Stomach (tissue), 9 donors: ENCODE data around the gene CIB4. TPM values are rescaled to one million over a fixed set of nuclear protein-coding genes. Genes with fewer than 3 reads are reported as not detected.

Experiments
- DNase-seq, 2 donors: peaks; one replicate each; pipeline versions ENCODE4 v3.0.0 to v3.0.0-alpha.2; 2013 to 2019
- H3K27ac ChIP-seq, 5 donors: fragments of 200-600 bp in 4 of 5; sonication (generic) in 4 of 5; one replicate each; pipeline ENCODE4 v1.5.1; 2013 to 2019; ENCODE audit warnings: mild to moderate bottlenecking in 1 of 5, moderate library complexity in 1 of 5
- H3K27me3 ChIP-seq, 3 donors: fragments of 200-600 bp; sonication (generic); one replicate each; pipeline ENCODE4 v1.5.1; 2017 to 2019; ENCODE audit warnings: mixed run types in 1 of 3
- H3K36me3 ChIP-seq, 4 donors: fragments of 200-600 bp; sonication (generic); 1 replicate in 3 of 4; 2 replicates in 1 of 4; pipeline ENCODE4 v1.5.1; 2016 to 2019
- H3K4me1 ChIP-seq, 4 donors: fragments of 200-600 bp; sonication (generic); one replicate each; pipeline ENCODE4 v1.5.1; 2016 to 2019
- H3K4me3 ChIP-seq, 4 donors: fragments of 200-600 bp; sonication (generic) in 3 of 4; one replicate each; pipeline ENCODE4 v1.5.1; 2016 to 2019; ENCODE audit warnings: mild to moderate bottlenecking in 1 of 4
- H3K9me3 ChIP-seq, 4 donors: fragments of 200-600 bp; sonication (generic); one replicate each; pipeline ENCODE4 v1.5.1; 2016 to 2019
- EP300 ChIP-seq: sonication (generic); formaldehyde crosslinking; IDR thresholded peaks from one replicate; pipeline ENCODE4 v1.6.1; 2017; ENCODE audit warnings: antibody characterized with exemption
- POLR2A ChIP-seq, 4 donors: fragments of 450-650 bp; IDR thresholded peaks; one replicate each; pipeline ENCODE4 v1.6.1; 2016; ENCODE audit warnings: antibody characterized with exemption in 4 of 4, control low read depth in 2 of 4, mild to moderate bottlenecking in 1 of 4, moderate library complexity in 1 of 4
- POLR2AphosphoS5 ChIP-seq, 3 donors: sonication (generic); formaldehyde crosslinking; IDR thresholded peaks; one replicate each; pipeline ENCODE4 v1.6.1; 2016; ENCODE audit warnings: antibody characterized with exemption in 3 of 3
- WGBS, 5 donors: extraction: QIAGEN DNeasy Blood & Tissue Kit in 3 of 5; methylation state at CpG; one replicate each; pipeline versions ENCODE4 v1.1.5 to v1.1.7; 2013 to 2018; 5-methylcytosine and 5-hydroxymethylcytosine counted together
- intact Hi-C: fragments of 100-400 bp; cut with DNase I; formaldehyde crosslinking; loops from one replicate; pipeline ENCODE4 v1.15.1; 2023; ENCODE audit warnings: low total_unique reads
- polyA plus RNA-seq, 3 donors: library from polyadenylated mRNA; stranded (reverse); fragments of 200-250 nt; gene quantifications; one replicate each; pipeline ENCODE4 v1.2.3, GENCODE V29; 2013
- total RNA-seq, 5 donors: library from RNA; depleted of rRNA; stranded (reverse); fragments of >200 nt; gene quantifications; one replicate each; pipeline versions ENCODE4 v1.1.0 to v1.2.3, GENCODE V29; 2014 to 2016
- TF ChIP-seq, protein P1 (sequence below), 7 experiments: fragments of 450-650 bp in 4 of 7; fragments of 200-600 bp in 3 of 7; sonication (generic) in 3 of 7; IDR thresholded peaks; one replicate each; pipeline ENCODE4 v1.5.1; 2016 to 2019; ENCODE audit warnings: antibody characterized with exemption in 7 of 7, control low read depth in 2 of 7, mild to moderate bottlenecking in 1 of 7
- donor health status: healthy with polysubstance abuse.
- donor health status: Bipolar disorder and iron deficiency.
- donor health status: healthy.

The CIB4 gene
- total and polyA plus RNA-seq, 8 donors = 1.8 TPM; not detected in 6

DNA sequence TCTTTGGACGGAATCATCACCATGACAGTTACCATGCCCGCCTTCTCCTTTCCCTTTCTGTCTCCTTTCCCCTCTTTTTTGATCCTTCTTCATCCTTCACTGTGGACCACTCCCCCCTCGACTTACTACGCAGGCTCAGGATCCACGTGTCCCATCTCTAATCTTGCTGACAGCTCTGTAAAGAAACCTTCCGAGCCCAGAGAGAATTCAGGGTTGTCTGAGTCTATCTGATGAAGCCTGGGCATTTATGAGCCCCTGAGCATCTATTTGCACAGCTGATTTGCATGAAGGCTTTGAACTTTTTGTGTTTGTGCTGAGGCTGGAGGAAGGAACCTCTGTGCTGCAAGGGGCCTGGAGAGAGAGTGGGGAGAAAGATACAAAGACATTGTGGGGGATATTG, 50.7 kb downstream of the CIB4 start:
- TF ChIP-seq POLR2A (IDR thresholded peaks at IDR 0.05) (no peak), EP300 (no peak), POLR2AphosphoS5 (IDR thresholded peaks at IDR 0.05) (no peak)
- TF ChIP-seq, protein P1, sequence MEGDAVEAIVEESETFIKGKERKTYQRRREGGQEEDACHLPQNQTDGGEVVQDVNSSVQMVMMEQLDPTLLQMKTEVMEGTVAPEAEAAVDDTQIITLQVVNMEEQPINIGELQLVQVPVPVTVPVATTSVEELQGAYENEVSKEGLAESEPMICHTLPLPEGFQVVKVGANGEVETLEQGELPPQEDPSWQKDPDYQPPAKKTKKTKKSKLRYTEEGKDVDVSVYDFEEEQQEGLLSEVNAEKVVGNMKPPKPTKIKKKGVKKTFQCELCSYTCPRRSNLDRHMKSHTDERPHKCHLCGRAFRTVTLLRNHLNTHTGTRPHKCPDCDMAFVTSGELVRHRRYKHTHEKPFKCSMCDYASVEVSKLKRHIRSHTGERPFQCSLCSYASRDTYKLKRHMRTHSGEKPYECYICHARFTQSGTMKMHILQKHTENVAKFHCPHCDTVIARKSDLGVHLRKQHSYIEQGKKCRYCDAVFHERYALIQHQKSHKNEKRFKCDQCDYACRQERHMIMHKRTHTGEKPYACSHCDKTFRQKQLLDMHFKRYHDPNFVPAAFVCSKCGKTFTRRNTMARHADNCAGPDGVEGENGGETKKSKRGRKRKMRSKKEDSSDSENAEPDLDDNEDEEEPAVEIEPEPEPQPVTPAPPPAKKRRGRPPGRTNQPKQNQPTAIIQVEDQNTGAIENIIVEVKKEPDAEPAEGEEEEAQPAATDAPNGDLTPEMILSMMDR (IDR thresholded peaks at IDR 0.05) = no peak
- Histone ChIP-seq H3K27ac (no peak overlapping the region), H3K9me3 (no peaks in the 10 kb centered on the region), H3K27me3 (peaks cover 0 to 75% (median 24%) of the 10 kb centered on the region in 3 donors), H3K36me3 (no peaks in the 10 kb centered on the region), H3K4me1 (no peaks in the 10 kb centered on the region), H3K4me3 (no peak overlapping the region)
- DNase-seq = no peak
- WGBS, 5 donors = 42 to 65% (median 47%) methylated on average over 6 of the region's 6 CpGs
- intact Hi-C loops = no loop called here

DNA sequence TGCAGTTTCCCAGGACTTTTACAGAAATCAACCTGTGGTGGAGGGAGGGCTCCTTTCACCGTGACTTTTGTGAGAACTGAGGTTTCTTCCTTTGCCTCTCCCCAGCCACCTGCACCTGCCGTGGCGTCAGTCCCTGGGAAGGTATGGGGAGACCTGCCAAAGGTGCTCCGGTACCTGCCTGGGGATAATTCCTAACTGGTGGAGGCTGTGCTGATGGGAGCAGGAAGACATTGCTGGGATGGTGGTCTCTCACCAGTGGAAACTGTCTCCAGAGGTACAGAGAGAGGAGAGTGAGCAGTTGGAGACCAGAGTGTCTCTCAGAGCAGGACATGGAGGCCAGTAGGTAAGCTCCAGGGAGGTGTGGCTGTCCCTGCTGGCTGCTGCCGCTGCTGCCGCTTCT, 52.6 kb downstream of the CIB4 start:
- intact Hi-C loops = no loop called here
- Histone ChIP-seq H3K36me3 (no peaks in the 10 kb centered on the region), H3K4me3 (no peak overlapping the region), H3K9me3 (no peaks in the 10 kb centered on the region), H3K27me3 (peaks cover 0 to 75% (median 24%) of the 10 kb centered on the region in 3 donors), H3K27ac (no peak overlapping the region), H3K4me1 (no peaks in the 10 kb centered on the region)
- TF ChIP-seq POLR2AphosphoS5 (IDR thresholded peaks at IDR 0.05) = no peak
- TF ChIP-seq, protein P1 (IDR thresholded peaks at IDR 0.05) = no peak
- TF ChIP-seq EP300 = no peak
- WGBS, 5 donors = 53 to 72% (median 65%) methylated on average over 3 to 6 of the region's 6 CpGs
- no peak for DNase-seq

DNA sequence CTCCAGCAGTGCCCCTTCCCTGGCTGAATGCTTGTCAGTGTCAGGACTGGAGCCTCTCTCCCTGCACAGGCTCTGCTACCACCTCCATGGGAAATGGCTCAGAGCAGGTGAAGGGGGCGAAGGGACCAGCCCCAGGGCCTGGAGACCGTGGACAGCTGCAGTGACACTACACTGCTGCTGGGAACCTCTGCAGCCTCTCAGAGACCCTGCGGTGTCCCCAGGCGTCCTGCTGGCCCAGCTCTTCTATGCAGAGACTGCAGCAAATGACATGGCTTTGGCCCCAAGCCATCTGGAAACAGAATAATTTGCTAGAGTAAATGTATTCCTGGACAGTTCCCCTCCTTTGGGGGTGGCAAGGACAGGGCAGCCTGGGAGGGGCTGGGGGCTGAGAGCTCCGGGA, 53.2 kb downstream of the CIB4 start:
- no peaks in the 10 kb centered on the region for H3K9me3 ChIP-seq
- intact Hi-C loops = no loop called here
- no peaks in the 10 kb centered on the region for H3K4me1 ChIP-seq
- TF ChIP-seq POLR2AphosphoS5 (IDR thresholded peaks at IDR 0.05) = no peak
- TF ChIP-seq POLR2A (IDR thresholded peaks at IDR 0.05) = no peak
- TF ChIP-seq EP300 = no peak
- TF ChIP-seq, protein P1 (IDR thresholded peaks at IDR 0.05) = no peak
- H3K27ac ChIP-seq = no peak overlapping the region
- no peak for DNase-seq
- 47 to 54% (median 51%) methylated on average over 5 of the region's 5 CpGs for WGBS, 5 donors
- no peak overlapping the region for H3K4me3 ChIP-seq
- no peaks in the 10 kb centered on the region for H3K36me3 ChIP-seq
- H3K27me3 ChIP-seq = peaks cover 0 to 79% (median 27%) of the 10 kb centered on the region in 3 donors

DNA sequence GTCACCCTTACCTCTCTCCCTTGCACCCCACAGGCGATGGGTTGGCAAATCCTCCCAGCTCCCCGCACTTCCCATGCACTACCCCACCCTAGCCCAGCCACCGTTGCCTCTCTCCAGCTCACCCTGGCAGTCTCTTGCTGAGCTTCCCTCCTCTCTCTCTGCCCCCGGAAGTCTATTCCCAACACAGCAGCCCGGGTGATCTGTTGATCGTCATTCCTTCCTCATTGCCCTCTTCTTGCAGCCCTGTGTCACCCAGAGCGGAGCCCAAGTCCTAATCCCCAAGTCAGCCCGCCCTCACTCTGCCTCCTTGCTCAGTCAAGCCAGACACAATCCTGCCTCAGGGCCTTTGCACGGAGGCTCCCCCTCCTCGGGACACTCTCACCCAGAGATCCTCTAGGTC, 55.2 kb downstream of the CIB4 start:
- Histone ChIP-seq H3K27me3 (peaks cover 0 to 78% (median 27%) of the 10 kb centered on the region in 3 donors), H3K36me3 (no peaks in the 10 kb centered on the region), H3K4me3 (no peak overlapping the region), H3K4me1 (no peaks in the 10 kb centered on the region), H3K9me3 (no peaks in the 10 kb centered on the region), H3K27ac (no peak overlapping the region)
- intact Hi-C loops = no loop called here
- WGBS, 5 donors = 62 to 75% (median 69%) methylated on average over 10 of the region's 10 CpGs
- no peak for DNase-seq
- TF ChIP-seq, protein P1 (IDR thresholded peaks at IDR 0.05) = no peak
- TF ChIP-seq POLR2A (IDR thresholded peaks at IDR 0.05) = no peak
- TF ChIP-seq EP300 = no peak
- TF ChIP-seq POLR2AphosphoS5 (IDR thresholded peaks at IDR 0.05) = no peak
